IMR-90 (cell line): ENCODE results near the gene KLK14.

ENCODE experiments used
- CEBPB ChIP-seq: IDR thresholded peaks from 2 replicates; pipeline ENCODE4 v1.6.1; 2012; ENCODE audit warnings: low read depth, low read length, improper control_type of control experiment
- CHD1 ChIP-seq: IDR thresholded peaks from 2 replicates; pipeline ENCODE4 v1.6.1; 2012; ENCODE audit warnings: low read depth, low read length, improper control_type of control experiment
- CTCF ChIP-seq: conservative IDR thresholded peaks from 2 replicates; pipeline ENCODE4 v1.5.1; 2012; ENCODE audit warnings: mild to moderate bottlenecking, low read depth, low read length, improper control_type of control experiment
- ELK1 ChIP-seq: fragments of 150-350 bp; IDR thresholded peaks from 2 replicates; pipeline ENCODE4 v1.6.1; 2016; ENCODE audit warnings: low read depth, mild to moderate bottlenecking, low read length, moderate library complexity, borderline replicate concordance
- FOS ChIP-seq: fragments of 150-350 bp; IDR thresholded peaks from 2 replicates; pipeline ENCODE4 v1.6.1; 2016; ENCODE audit warnings: low read depth, low read length
- MAFK ChIP-seq: IDR thresholded peaks from 2 replicates; pipeline ENCODE4 v1.6.1; 2012; ENCODE audit warnings: low read depth, low read length, improper control_type of control experiment
- MAZ ChIP-seq: IDR thresholded peaks from 2 replicates; pipeline ENCODE4 v1.6.1; 2012; ENCODE audit warnings: low read depth, mild to moderate bottlenecking, low read length, improper control_type of control experiment, moderate library complexity, borderline replicate concordance
- MXI1 ChIP-seq: IDR thresholded peaks from 2 replicates; pipeline ENCODE4 v1.6.1; 2012; ENCODE audit warnings: low read depth, mild to moderate bottlenecking, low read length, moderate library complexity, borderline replicate concordance
- POLR2A ChIP-seq: IDR thresholded peaks from 2 replicates; pipeline ENCODE4 v1.6.1; 2012; ENCODE audit warnings: mild to moderate bottlenecking, low read depth, low read length
- RAD21 ChIP-seq: IDR thresholded peaks from 2 replicates; pipeline ENCODE4 v1.6.1; 2012; ENCODE audit warnings: low read length, improper control_type of control experiment
- RCOR1 ChIP-seq: IDR thresholded peaks from 2 replicates; pipeline ENCODE4 v1.6.1; 2012; ENCODE audit warnings: mild to moderate bottlenecking, low read length, improper control_type of control experiment; ENCODE audit not compliant: insufficient replicate concordance
- RFX5 ChIP-seq: IDR thresholded peaks from 2 replicates; pipeline ENCODE4 v1.8.0; 2012; ENCODE audit warnings: low read depth, mild to moderate bottlenecking, low read length, moderate library complexity
- USF2 ChIP-seq: fragments of 150-350 bp; IDR thresholded peaks from 2 replicates; pipeline ENCODE4 v1.6.1; 2017; ENCODE audit warnings: mild to moderate bottlenecking, antibody characterized with exemption, low read length, low read depth

GRCh38 chr19:51065221-51065960 is 17.3 kb downstream of the KLK14 start:
- no peak for TF ChIP-seq CTCF
- TF ChIP-seq CHD1 = no peak
- no peak for TF ChIP-seq POLR2A
- TF ChIP-seq FOS = no peak
- no peak for TF ChIP-seq RFX5
- no peak for TF ChIP-seq RAD21
- no peak for TF ChIP-seq USF2
- no peak for TF ChIP-seq RCOR1
- no peak for TF ChIP-seq MAFK
- no peak for TF ChIP-seq MAZ
- no peak for TF ChIP-seq ELK1
- no peak for TF ChIP-seq MXI1
- TF ChIP-seq CEBPB = no peak
